HepG2 (cell line): ENCODE measurements around the gene ARGLU1. TPM values are rescaled to one million over a fixed set of nuclear protein-coding genes. Genes with fewer than 3 reads are reported as not detected.

Experiments
- ATRX ChIP-seq: sonication (generic); formaldehyde crosslinking; IDR thresholded peaks from 2 replicates; pipeline ENCODE4 v1.4.0; 2020; ENCODE audit warnings: missing genetic modification reagents, borderline replicate concordance
- CTCF ChIP-seq: sonication (generic); formaldehyde crosslinking; IDR thresholded peaks from 2 replicates; pipeline ENCODE4 v1.5.0; 2020; ENCODE audit warnings: mild to moderate bottlenecking, missing genetic modification reagents, moderate library complexity
- DZIP1 ChIP-seq: sonication (generic); formaldehyde crosslinking; IDR thresholded peaks from 2 replicates; pipeline ENCODE4 v1.5.0; 2020; ENCODE audit warnings: mild to moderate bottlenecking, missing genetic modification reagents
- HES4 ChIP-seq: sonication (generic); formaldehyde crosslinking; IDR thresholded peaks from 2 replicates; pipeline ENCODE4 v1.9.0; 2021; ENCODE audit warnings: mild to moderate bottlenecking, missing genetic modification reagents, borderline replicate concordance
- HNRNPLL ChIP-seq: fragments of 200-400 bp; formaldehyde crosslinking; IDR thresholded peaks from 2 replicates; pipeline ENCODE4 v1.6.1; 2017; ENCODE audit warnings: mild to moderate bottlenecking, low read depth, low read length; ENCODE audit not compliant: poor library complexity, severe bottlenecking
- MIXL1 ChIP-seq: IDR thresholded peaks from 2 replicates; pipeline ENCODE4 v1.6.1; 2016
- NFYB ChIP-seq: sonication (generic); formaldehyde crosslinking; IDR thresholded peaks from 2 replicates; pipeline ENCODE4 v1.4.0; 2020; ENCODE audit warnings: missing genetic modification reagents
- PHB2 ChIP-seq: fragments of 450-650 bp; IDR thresholded peaks from 2 replicates; pipeline ENCODE4 v1.6.1; 2018; ENCODE audit not compliant: partially characterized antibody
- PLRG1 ChIP-seq: fragments of 450-650 bp; conservative IDR thresholded peaks from 2 replicates; pipeline ENCODE4 v1.6.1; 2016
- RFXAP ChIP-seq: sonication (generic); formaldehyde crosslinking; IDR thresholded peaks from 2 replicates; pipeline ENCODE4 v1.4.0; 2020; ENCODE audit warnings: missing genetic modification reagents, borderline replicate concordance
- SIN3A ChIP-seq: IDR thresholded peaks from 2 replicates; pipeline ENCODE4 v1.6.1; 2011; ENCODE audit warnings: low read depth, mild to moderate bottlenecking, control low read depth, low read length, borderline replicate concordance
- SMARCE1 ChIP-seq: fragments of 450-650 bp; IDR thresholded peaks from 2 replicates; pipeline ENCODE4 v1.6.1; 2017; ENCODE audit warnings: borderline replicate concordance
- TAF1 ChIP-seq: sonication (generic); formaldehyde crosslinking; IDR thresholded peaks from 2 replicates; pipeline ENCODE4 v1.4.0; 2020; ENCODE audit warnings: missing genetic modification reagents
- THAP11 ChIP-seq: IDR thresholded peaks from 2 replicates; pipeline ENCODE4 v1.6.1; 2016; ENCODE audit warnings: missing biosample characterization, missing genetic modification reagents
- WIZ ChIP-seq: sonication (generic); formaldehyde crosslinking; IDR thresholded peaks from 2 replicates; pipeline ENCODE4 v1.5.1; 2020; ENCODE audit warnings: mild to moderate bottlenecking, missing genetic modification reagents
- ZBTB39 ChIP-seq: sonication (generic); formaldehyde crosslinking; IDR thresholded peaks from 2 replicates; pipeline ENCODE4 v1.5.0; 2020; ENCODE audit warnings: missing genetic modification reagents
- ZFP90 ChIP-seq: sonication (generic); formaldehyde crosslinking; IDR thresholded peaks from 2 replicates; pipeline ENCODE4 v1.8.0; 2022; ENCODE audit warnings: missing genetic modification reagents, mild to moderate bottlenecking, inconsistent platforms, borderline replicate concordance
- ZNF224 ChIP-seq: sonication (generic); formaldehyde crosslinking; IDR thresholded peaks from 2 replicates; pipeline ENCODE4 v1.5.0; 2020; ENCODE audit warnings: mild to moderate bottlenecking, missing genetic modification reagents
- ZNF574 ChIP-seq: sonication (generic); formaldehyde crosslinking; IDR thresholded peaks from 2 replicates; pipeline ENCODE4 v1.4.0; 2020; ENCODE audit warnings: missing genetic modification reagents
- ZSCAN20 ChIP-seq: sonication (generic); formaldehyde crosslinking; IDR thresholded peaks from 2 replicates; pipeline ENCODE4 v1.4.0; 2020; ENCODE audit warnings: missing genetic modification reagents, mild to moderate bottlenecking, borderline replicate concordance
- ZSCAN31 ChIP-seq: sonication (generic); formaldehyde crosslinking; IDR thresholded peaks from 2 replicates; pipeline ENCODE4 v1.5.0; 2020; ENCODE audit warnings: low read depth, mild to moderate bottlenecking, missing genetic modification reagents
- ZZZ3 ChIP-seq: sonication (generic); formaldehyde crosslinking; IDR thresholded peaks from 2 replicates; pipeline ENCODE4 v1.4.0; 2020; ENCODE audit warnings: missing genetic modification reagents, mild to moderate bottlenecking, borderline replicate concordance
- polyA plus RNA-seq, 8 experiments: library from polyadenylated mRNA; depleted of rRNA in 3 of 8; stranded (reverse) in 7 of 8; unstranded in 1 of 8; fragments of >200 nt; fragmentation: Illumina TruSeq in 4 of 8; extraction: Trizol in 4 of 8; gene quantifications; 2 replicates each; pipeline versions ENCODE4 v1.2.1 to v1.2.3, GENCODE V29; 2011 to 2016; ENCODE audit warnings: low read depth in 4 of 8, missing spikeins in 1 of 8, mixed read lengths in 1 of 8; ENCODE audit not compliant: insufficient read depth in 1 of 8
- total RNA-seq, 5 experiments: library from RNA; depleted of rRNA; stranded (reverse); fragments of >200 nt; fragmentation: Illumina TruSeq; extraction: Trizol; gene quantifications; 2 replicates each; pipeline ENCODE4 v1.2.3, GENCODE V29; 2016; ENCODE audit warnings: low read depth in 1 of 5

Gene ARGLU1
- total and polyA plus RNA-seq, 2 of the 13 experiments (the other 11 are each of a cell fraction or from before 2014, with no cell fraction given) = 47.1 to 70.6 TPM

- no peak for TF ChIP-seq SMARCE1
- no peak for TF ChIP-seq MIXL1
- no peak for TF ChIP-seq ATRX (CRISPR knock-in tag)
- TF ChIP-seq ZSCAN20 = no peak
- TF ChIP-seq NFYB = no peak
- no peak for TF ChIP-seq ZNF574 (CRISPR knock-in tag)
- no peak for TF ChIP-seq THAP11 (CRISPR knock-in tag)
- TF ChIP-seq ZZZ3 = no peak
- TF ChIP-seq CTCF (CRISPR knock-in tag) = no peak
- TF ChIP-seq ZNF224 (CRISPR knock-in tag) = no peak
- no peak for TF ChIP-seq HNRNPLL
- no peak for TF ChIP-seq ZSCAN31 (CRISPR knock-in tag)
- no peak for TF ChIP-seq RFXAP (CRISPR knock-in tag)
- TF ChIP-seq PLRG1 = no peak
- no peak for TF ChIP-seq HES4 (CRISPR knock-in tag)
- no peak for TF ChIP-seq WIZ
- TF ChIP-seq ZFP90 (CRISPR knock-in tag) = no peak
- TF ChIP-seq DZIP1 (CRISPR knock-in tag) = no peak
- no peak for TF ChIP-seq SIN3A
- no peak for TF ChIP-seq PHB2
- TF ChIP-seq ZBTB39 (CRISPR knock-in tag) = no peak
- no peak for TF ChIP-seq TAF1
Observed at GRCh38 chr13:106591299-106591698, 23.4 kb upstream of the ARGLU1 start (continued).
